Testis (tissue), 2 donors: ENCODE measurements around the gene RALGAPA1.

Experiments
- CTCF ChIP-seq, 3 experiments: fragments of 450-650 bp in 2 of 3; fragments of 200-600 bp in 1 of 3; sonication (generic) in 1 of 3; IDR thresholded peaks; one replicate each; pipeline ENCODE4 v1.5.1; 2016 to 2019; ENCODE audit warnings: antibody characterized with exemption in 3 of 3, mild to moderate bottlenecking in 2 of 3, moderate library complexity in 1 of 3
- POLR2A ChIP-seq: fragments of 450-650 bp; IDR thresholded peaks from one replicate; pipeline ENCODE4 v1.6.1; 2017; ENCODE audit warnings: antibody characterized with exemption, mild to moderate bottlenecking, moderate library complexity

GRCh38 chr14:35549551-35549950, 259.5 kb downstream of the RALGAPA1 start:
- TF ChIP-seq CTCF (IDR thresholded peaks at IDR 0.05) (no peak), POLR2A (no peak)
